Prostate gland (tissue), 2 donors: Measurements from ENCODE around the gene RPTOR. TPM values are rescaled to one million over a fixed set of nuclear protein-coding genes. Genes with fewer than 3 reads are reported as not detected.

Source experiments
- DNase-seq: peaks from one replicate; pipeline ENCODE4 v3.0.0-alpha.2; 2019; ENCODE audit warnings: low spot score
- H3K27ac ChIP-seq, 2 donors: fragments of 200-600 bp; sonication (generic); 2 replicates each; pipeline ENCODE4 v1.5.1; 2017 to 2019
- H3K27me3 ChIP-seq: fragments of 200-600 bp; sonication (generic); replicated peaks from 2 replicates; pipeline ENCODE4 v1.5.1; 2019; ENCODE audit not compliant: insufficient read depth
- H3K36me3 ChIP-seq, 2 donors: fragments of 200-600 bp; sonication (generic); 1 replicate in 1 of 2; 2 replicates in 1 of 2; pipeline versions ENCODE4 v1.5.1 to v1.8.1; 2017 to 2019
- H3K4me1 ChIP-seq: fragments of 200-600 bp; sonication (generic); replicated peaks from 2 replicates; pipeline ENCODE4 v1.5.1; 2019
- H3K4me3 ChIP-seq, 2 donors: fragments of 200-600 bp; sonication (generic); 2 replicates each; pipeline ENCODE4 v1.5.1; 2017 to 2019
- H3K9me3 ChIP-seq: fragments of 200-600 bp; sonication (generic); 2 replicates; pipeline ENCODE4 v1.5.1; 2017
- CTCF ChIP-seq, 4 experiments: fragments of 200-600 bp in 2 of 4; fragments of 450-650 bp in 2 of 4; sonication (generic) in 2 of 4; IDR thresholded peaks; 1 replicate in 3 of 4; 2 replicates in 1 of 4; pipeline ENCODE4 v1.5.1; 2016 to 2019; ENCODE audit warnings: antibody characterized with exemption in 4 of 4, mild to moderate bottlenecking in 2 of 4, moderate library complexity in 2 of 4
- POLR2A ChIP-seq: fragments of 450-650 bp; IDR thresholded peaks from one replicate; pipeline ENCODE4 v1.6.1; 2016; ENCODE audit warnings: antibody characterized with exemption, mild to moderate bottlenecking
- POLR2AphosphoS5 ChIP-seq: sonication (generic); formaldehyde crosslinking; IDR thresholded peaks from one replicate; pipeline ENCODE4 v1.6.1; 2017; ENCODE audit warnings: antibody characterized with exemption
- WGBS: methylation state at CpG from one replicate; pipeline ENCODE4 v1.1.5; 2018; 5-methylcytosine and 5-hydroxymethylcytosine counted together
- intact Hi-C: fragments of 100-400 bp; cut with DNase I; formaldehyde crosslinking; loops from one replicate; pipeline ENCODE4 v1.14.2; 2022
- total RNA-seq, 2 donors: library from RNA; depleted of rRNA; stranded (reverse); fragments of >200 nt; gene quantifications; one replicate each; pipeline ENCODE4 v1.1.0, GENCODE V29; 2016

Gene RPTOR
- total RNA-seq, 2 donors from 2014 or later: 30.3 to 62.5 TPM

GRCh38 chr17:80561541-80562114 lies 17.0 kb downstream of the RPTOR start:
- WGBS: 93% methylated on average over 4 of the region's 4 CpGs
- DNase-seq: no peak
- Histone ChIP-seq H3K4me3 (no peak overlapping the region), H3K27me3 (no peaks in the 10 kb centered on the region), H3K36me3 (no peaks in the 10 kb centered on the region), H3K9me3 (no peaks in the 10 kb centered on the region), H3K4me1 (no peaks in the 10 kb centered on the region), H3K27ac (no peak overlapping the region)
- no peak for TF ChIP-seq POLR2A
- TF ChIP-seq POLR2AphosphoS5: no peak
- TF ChIP-seq CTCF (IDR thresholded peaks at IDR 0.05): no peak
- intact Hi-C loops: no loop called here

GRCh38 chr17:80564545-80564944 lies 19.9 kb downstream of the RPTOR start:
- H3K4me1 ChIP-seq: no peaks in the 10 kb centered on the region
- H3K9me3 ChIP-seq: no peaks in the 10 kb centered on the region
- H3K36me3 ChIP-seq: no peaks in the 10 kb centered on the region
- no peak for DNase-seq
- H3K4me3 ChIP-seq: no peak overlapping the region
- WGBS: 74% methylated on average over 5 of the region's 5 CpGs
- no peaks in the 10 kb centered on the region for H3K27me3 ChIP-seq
- intact Hi-C loops: no loop called here
- no peak for TF ChIP-seq POLR2A
- no peak for TF ChIP-seq CTCF (IDR thresholded peaks at IDR 0.05)
- TF ChIP-seq POLR2AphosphoS5: no peak
- no peak overlapping the region for H3K27ac ChIP-seq

- H3K36me3 ChIP-seq: no peaks in the 10 kb centered on the region
- TF ChIP-seq CTCF (IDR thresholded peaks at IDR 0.05) (no peak), POLR2A (no peak), POLR2AphosphoS5 (no peak)
- H3K27me3 ChIP-seq: no peaks in the 10 kb centered on the region
- H3K27ac ChIP-seq: no peak overlapping the region
- H3K4me3 ChIP-seq: no peak overlapping the region
- intact Hi-C loops: no loop called here
- no peaks in the 10 kb centered on the region for H3K4me1 ChIP-seq
- DNase-seq: no peak
- 60% methylated on average over 12 of the region's 12 CpGs for WGBS
- H3K9me3 ChIP-seq: no peaks in the 10 kb centered on the region
Measured at GRCh38 chr17:80565343-80566053, 20.9 kb downstream of the RPTOR start.

- intact Hi-C loops: no loop called here
- Histone ChIP-seq H3K36me3 (no peaks in the 10 kb centered on the region), H3K27me3 (no peaks in the 10 kb centered on the region), H3K4me1 (no peaks in the 10 kb centered on the region), H3K27ac (no peak overlapping the region), H3K4me3 (no peak overlapping the region), H3K9me3 (no peaks in the 10 kb centered on the region)
- WGBS: 84% methylated on average over 5 of the region's 5 CpGs
- no peak for DNase-seq
- TF ChIP-seq POLR2A (no peak), CTCF (IDR thresholded peaks at IDR 0.05) (no peak), POLR2AphosphoS5 (no peak)
Measured at GRCh38 chr17:80566054-80566400, 21.4 kb downstream of the RPTOR start.

- no peak for DNase-seq
- Histone ChIP-seq H3K9me3 (no peaks in the 10 kb centered on the region), H3K27me3 (no peaks in the 10 kb centered on the region), H3K36me3 (no peaks in the 10 kb centered on the region), H3K4me1 (no peaks in the 10 kb centered on the region), H3K4me3 (no peak overlapping the region), H3K27ac (no peak overlapping the region)
- intact Hi-C loops: no loop called here
- no peak for TF ChIP-seq CTCF (IDR thresholded peaks at IDR 0.05)
- TF ChIP-seq POLR2AphosphoS5: no peak
- TF ChIP-seq POLR2A: no peak
Measured at GRCh38 chr17:80568246-80568645, 23.6 kb downstream of the RPTOR start.
